ENCODE results near the gene ABCA13.

Gene ABCA13

GRCh38 chr7:48351900-48352299 lies 180.6 kb downstream of the ABCA13 start:
- CTCF ChIA-PET: no interaction called here
- no peak for TF ChIP-seq ZNF239 (tag by site-specific recombination; IDR thresholded peaks at IDR 0.05)
- TF ChIP-seq ZNF660 (tag by site-specific recombination; IDR thresholded peaks at IDR 0.05): no peak
- TF ChIP-seq ZNF404 (tag by site-specific recombination; IDR thresholded peaks at IDR 0.05): no peak
- TF ChIP-seq ZNF175 (tag by site-specific recombination; IDR thresholded peaks at IDR 0.05): no peak
- no peak for TF ChIP-seq INSM2 (tag by site-specific recombination; IDR thresholded peaks at IDR 0.05)
- TF ChIP-seq ZBTB20 (tag by site-specific recombination; IDR thresholded peaks at IDR 0.05): no peak
- TF ChIP-seq SP3 (tag by site-specific recombination; IDR thresholded peaks at IDR 0.05): no peak
- no peak for TF ChIP-seq SETDB1 (IDR thresholded peaks at IDR 0.05; ENCODE audit: insufficient read length, low read length)
- no peak for TF ChIP-seq KLF8 (tag by site-specific recombination; IDR thresholded peaks at IDR 0.05)
- TF ChIP-seq ZNF510 (tag by site-specific recombination; IDR thresholded peaks at IDR 0.05; ENCODE audit: insufficient replicate concordance): no peak
- no peak for TF ChIP-seq GLIS2 (tag by site-specific recombination; IDR thresholded peaks at IDR 0.05)
- no peak for TF ChIP-seq AEBP2 (tag by site-specific recombination; IDR thresholded peaks at IDR 0.05; ENCODE audit: borderline replicate concordance)
- TF ChIP-seq ZNF184 (tag by site-specific recombination; IDR thresholded peaks at IDR 0.05): no peak
- TF ChIP-seq ZNF791 (tag by site-specific recombination; IDR thresholded peaks at IDR 0.05): no peak
- TF ChIP-seq WT1 (tag by site-specific recombination; IDR thresholded peaks at IDR 0.05): no peak

DNA sequence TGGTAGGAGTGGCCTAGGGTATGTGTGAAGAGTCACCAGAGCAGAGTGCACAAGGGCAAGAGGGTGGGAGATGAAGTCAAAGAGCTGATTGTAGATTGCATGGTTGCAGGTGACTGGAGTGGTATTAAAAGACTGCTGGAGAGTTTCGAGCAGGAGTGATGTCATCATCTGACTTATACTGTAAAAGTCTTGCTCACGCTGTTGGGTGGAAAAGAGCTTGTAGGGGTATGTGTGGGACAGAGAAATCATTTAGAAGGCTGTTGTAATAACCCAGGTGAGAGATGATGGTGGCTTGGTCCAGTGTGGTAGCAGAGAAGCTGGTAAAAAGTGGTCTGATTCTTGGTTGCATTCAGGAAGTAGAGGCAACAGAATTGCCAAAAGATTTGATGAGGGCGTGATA lies 184.1 kb downstream of the ABCA13 start:
- TF ChIP-seq ZNF394 (tag by site-specific recombination; IDR thresholded peaks at IDR 0.05; ENCODE audit: borderline replicate concordance) (no peak), ZNF121 (tag by site-specific recombination; IDR thresholded peaks at IDR 0.05) (no peak), ZNF174 (tag by site-specific recombination; IDR thresholded peaks at IDR 0.05) (no peak), CTCF (tag by site-specific recombination; IDR thresholded peaks at IDR 0.05) (no peak), KLF1 (tag by site-specific recombination; IDR thresholded peaks at IDR 0.05) (no peak), BCL11B (tag by site-specific recombination; IDR thresholded peaks at IDR 0.05; ENCODE audit: low read depth) (no peak), GFI1B (tag by site-specific recombination; IDR thresholded peaks at IDR 0.05) (no peak), ZEB2 (tag by site-specific recombination; IDR thresholded peaks at IDR 0.05) (no peak), ZBTB1 (tag by site-specific recombination; IDR thresholded peaks at IDR 0.05) (no peak), YY1 (tag by site-specific recombination; IDR thresholded peaks at IDR 0.05) (no peak), ZNF707 (tag by site-specific recombination; IDR thresholded peaks at IDR 0.05) (no peak)
- Histone ChIP-seq H3K36me3 (ENCODE audit: control insufficient read depth in 2 of 2, insufficient read depth in 1 of 2, low read length in 2 of 2) (no peaks in the 10 kb centered on the region), H3K27ac (ENCODE audit: extremely low read depth, low read depth, low read length) (no peak overlapping the region), H3K4me1 (ENCODE audit: control insufficient read depth, insufficient read depth, low read length) (no peaks in the 10 kb centered on the region), H3K4me3 (ENCODE audit: low read depth, low read length) (no peak overlapping the region), H3K9me3 (ENCODE audit: control insufficient read depth, insufficient read depth, low read depth, low read length) (no peaks in the 10 kb centered on the region)
- CTCF ChIA-PET: no interaction called here
- POLR2A ChIA-PET: no interaction called here

More at GRCh38 chr7:48351900-48352299, 180.6 kb downstream of the ABCA13 start:
- no peaks in the 10 kb centered on the region for H3K4me1 ChIP-seq (ENCODE audit: control insufficient read depth, insufficient read depth, low read length)
- POLR2A ChIA-PET: no interaction called here
- no peaks in the 10 kb centered on the region for H3K9me3 ChIP-seq (ENCODE audit: control insufficient read depth, insufficient read depth, low read depth, low read length)
- H3K36me3 ChIP-seq (ENCODE audit: control insufficient read depth in 2 of 2, insufficient read depth in 1 of 2, low read length in 2 of 2): no peaks in the 10 kb centered on the region
- no peak overlapping the region for H3K27ac ChIP-seq (ENCODE audit: extremely low read depth, low read depth, low read length)
- no peak overlapping the region for H3K4me3 ChIP-seq (ENCODE audit: low read depth, low read length)
